Dermis blood vessel endothelial cell (primary cell): ENCODE data around the gene LDLRAD4. TPM values are rescaled to one million over a fixed set of nuclear protein-coding genes. Genes with fewer than 3 reads are reported as not detected.

Experiments used
- DNase-seq: peaks from one replicate; pipeline ENCODE4 v3.0.0; 2010
- total RNA-seq: library from RNA; depleted of rRNA; stranded (reverse); fragments of >200 nt; gene quantifications from 2 replicates; pipeline ENCODE4 v1.2.3, GENCODE V29; 2014

LDLRAD4 gene
- total RNA-seq, 1 donor from 2014 or later = 20.1 TPM

DNA sequence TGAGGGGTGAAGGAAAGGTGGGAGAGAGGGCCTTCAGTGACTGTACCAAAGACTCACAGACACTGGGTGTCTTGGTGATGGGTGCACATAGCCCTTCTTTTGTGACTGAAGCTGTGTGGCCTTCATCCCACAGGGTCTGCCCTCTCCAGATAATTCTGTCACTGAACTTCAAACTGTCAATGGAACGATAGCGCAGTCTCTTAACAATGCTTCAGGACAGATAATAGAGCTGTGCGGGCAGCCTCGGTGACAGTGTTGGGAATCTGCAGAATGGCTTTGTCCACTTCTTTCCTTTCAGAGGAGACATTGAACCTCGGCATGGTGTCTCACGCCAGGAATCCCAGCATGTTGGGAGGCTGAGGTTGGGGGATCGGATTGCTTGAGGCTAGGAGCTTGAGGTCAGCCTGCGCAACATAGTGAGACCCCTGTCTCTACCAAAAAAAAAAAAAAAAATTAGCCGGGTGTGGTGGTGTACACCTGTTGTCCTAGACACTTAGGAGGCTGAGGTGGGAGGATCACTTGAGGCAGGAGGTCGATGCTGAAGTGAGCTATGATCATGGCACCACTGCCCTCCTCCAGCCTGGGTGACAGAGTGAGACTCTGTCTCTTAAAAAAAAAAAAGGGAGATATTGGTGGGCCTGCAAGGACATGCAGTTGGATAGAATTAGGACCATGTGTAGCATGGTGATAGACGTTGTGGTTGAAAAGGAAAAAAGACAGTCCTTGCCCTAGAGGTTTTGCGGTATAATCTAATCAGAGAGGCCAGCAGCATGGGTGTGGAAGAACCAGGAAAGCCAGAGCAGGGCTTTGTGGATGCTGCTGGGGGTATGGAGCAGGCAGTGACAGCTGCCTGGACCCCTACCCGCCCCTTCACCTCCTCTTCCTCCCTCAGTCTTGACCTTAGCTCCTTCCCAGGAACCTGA, 91.4 kb downstream of the LDLRAD4 start:
- DNase-seq = no peak

DNA sequence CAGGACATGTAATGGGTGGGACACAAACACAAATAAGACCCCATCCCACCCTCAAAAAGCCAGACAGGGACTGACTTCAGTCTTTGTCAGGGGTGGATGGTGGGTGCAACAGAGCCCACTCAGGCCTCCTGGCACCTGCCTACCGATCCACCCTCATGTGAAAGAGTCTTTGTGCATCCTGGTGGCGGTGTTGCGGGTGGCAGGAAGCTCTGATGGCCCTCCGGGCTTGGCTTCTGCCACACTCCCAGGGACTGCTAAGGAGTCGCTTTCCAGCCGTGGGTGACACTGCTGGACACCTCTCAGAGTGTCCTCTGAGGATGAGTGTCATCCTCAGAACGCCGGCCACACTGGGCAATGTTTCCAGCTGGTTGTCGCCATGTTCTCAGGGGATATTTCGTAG, 92.6 kb downstream of the LDLRAD4 start:
- DNase-seq = no peak

DNA sequence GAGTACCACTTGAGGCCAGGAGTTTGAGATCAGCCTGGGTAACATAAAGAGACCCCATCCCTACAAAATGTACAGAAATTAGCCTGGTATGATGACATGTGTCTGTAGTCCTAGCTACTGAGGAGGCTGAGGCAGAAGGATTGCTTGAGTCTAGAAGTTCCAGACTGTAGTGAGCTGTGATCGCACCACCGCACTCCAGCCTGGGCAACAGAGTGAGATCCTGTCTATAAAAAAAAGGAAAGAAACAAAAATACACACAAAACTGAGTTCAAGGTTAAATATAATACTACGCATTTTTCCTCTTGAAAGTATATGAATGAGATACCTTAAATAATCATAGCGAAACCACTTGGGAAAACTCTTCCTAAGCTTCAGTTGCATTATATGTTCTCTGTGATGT, 94.0 kb downstream of the LDLRAD4 start:
- no peak for DNase-seq

DNA sequence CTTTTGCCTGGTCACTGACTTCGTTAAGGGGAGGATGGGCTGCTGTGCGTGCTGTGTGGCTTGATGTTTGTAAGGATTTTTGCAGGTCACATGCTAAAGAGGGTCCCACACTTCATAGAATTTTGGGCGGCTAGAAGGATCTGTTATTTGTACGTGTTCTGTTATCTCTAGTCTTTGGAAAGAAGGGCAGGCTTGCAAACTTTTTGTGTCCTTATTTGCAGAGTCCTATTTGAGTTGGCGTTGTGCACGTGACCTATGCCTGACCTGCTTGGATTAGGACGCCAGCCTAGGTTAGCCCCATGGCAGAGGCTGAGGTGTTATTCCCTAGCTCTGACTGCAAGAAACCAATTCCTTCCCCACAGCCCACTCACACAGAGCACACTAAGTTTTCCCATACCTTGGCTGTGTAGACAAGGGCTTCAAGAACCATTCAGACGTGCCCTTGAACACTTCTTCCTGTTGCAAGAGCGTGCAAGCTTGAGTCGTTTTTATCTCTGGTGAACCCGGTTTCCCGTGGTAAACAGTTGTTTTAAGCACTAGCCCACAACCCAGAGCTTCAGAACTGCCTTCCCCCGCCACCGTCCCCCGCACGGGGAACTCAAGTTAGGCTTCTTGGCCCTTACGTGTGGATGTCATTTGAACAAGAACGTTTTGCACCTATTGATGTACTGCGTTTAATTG, 94.6 kb downstream of the LDLRAD4 start:
- no peak for DNase-seq

GRCh38 chr18:13315000-13315399, 96.4 kb downstream of the LDLRAD4 start:
- DNase-seq = no peak

- DNase-seq = no peak
These were observed 97.5 kb downstream of the LDLRAD4 start for GRCh38 chr18:13316063-13316462.

- DNase-seq = no peak
These were observed 99.2 kb downstream of the LDLRAD4 start for GRCh38 chr18:13317801-13318200.

DNA sequence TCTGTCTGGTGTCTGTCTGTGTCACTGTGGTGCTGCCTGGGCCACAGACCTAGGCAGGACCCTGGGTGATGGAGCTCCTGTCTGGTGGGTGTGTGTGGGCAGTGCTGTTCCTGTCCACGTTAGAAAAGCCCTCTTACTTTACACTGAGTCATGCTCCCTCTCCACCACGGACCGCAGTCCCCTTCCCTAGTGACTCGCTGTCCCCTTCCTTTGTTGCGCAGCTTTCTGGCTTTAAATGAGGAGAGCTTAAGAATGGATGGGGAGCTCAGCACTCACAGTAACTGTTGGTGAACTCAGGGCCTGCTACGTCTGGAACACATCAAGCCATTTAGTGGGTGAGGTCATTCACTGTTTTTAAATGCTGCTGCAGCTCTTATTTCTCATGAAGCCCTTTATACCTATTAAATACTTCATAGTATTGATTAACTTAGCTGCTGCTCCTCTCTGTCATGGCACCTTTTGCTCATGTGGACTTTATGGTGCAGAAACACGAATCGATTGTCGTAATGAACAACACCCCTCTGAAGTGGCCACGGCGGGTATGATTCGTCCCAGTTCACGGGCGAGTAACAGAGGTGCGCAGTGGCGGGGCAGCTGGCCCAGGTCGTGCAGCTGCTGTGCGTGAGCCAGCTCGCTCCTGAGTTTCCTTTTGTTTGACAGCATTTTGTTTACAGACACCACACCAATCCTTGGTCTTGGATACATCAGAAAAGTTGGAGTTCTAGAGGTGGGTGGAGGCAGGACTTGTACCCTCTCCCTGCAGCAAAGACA, 100.4 kb downstream of the LDLRAD4 start:
- DNase-seq = no peak

- no peak for DNase-seq
These were observed 101.1 kb downstream of the LDLRAD4 start for GRCh38 chr18:13319629-13320028.

DNA sequence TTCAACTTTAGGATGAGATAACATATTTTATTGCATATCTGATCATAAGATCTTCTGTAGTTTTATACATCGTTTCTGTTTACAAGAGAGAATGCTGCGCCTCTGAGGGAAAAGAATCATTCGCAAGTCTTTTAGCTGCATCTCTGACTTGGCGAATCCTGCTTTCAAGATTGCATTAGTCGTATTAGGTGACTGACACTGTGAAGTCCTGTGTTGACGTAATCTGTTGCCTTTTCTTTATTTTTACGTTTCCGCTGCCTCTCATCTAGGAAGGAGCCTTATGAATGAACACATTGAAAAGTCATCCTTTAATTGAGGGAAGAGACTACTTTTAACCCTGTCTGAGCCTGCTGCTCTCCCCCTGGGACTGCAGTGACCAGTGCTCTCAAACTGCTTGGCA, 101.5 kb downstream of the LDLRAD4 start:
- DNase-seq = no peak

- no peak for DNase-seq
These were observed 102.4 kb downstream of the LDLRAD4 start for GRCh38 chr18:13320891-13321425.

DNA sequence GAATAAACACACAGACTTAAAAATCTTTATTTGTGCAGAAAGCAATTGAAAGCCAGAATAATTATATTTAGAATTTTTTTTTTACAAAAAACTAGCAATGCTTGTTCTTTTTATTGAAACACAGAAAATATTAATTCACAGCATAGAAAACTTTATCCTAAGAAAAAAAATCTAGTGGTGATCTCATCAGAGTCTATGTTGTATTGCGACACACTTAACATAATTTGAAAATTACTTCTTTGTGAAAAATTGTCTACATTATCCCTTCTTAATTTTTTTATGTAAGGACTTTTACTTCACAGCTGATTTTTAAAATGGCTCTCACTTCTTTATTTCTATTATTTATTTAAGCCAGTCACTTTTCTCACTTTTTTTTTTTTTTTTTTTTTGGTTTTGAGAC, 103.4 kb downstream of the LDLRAD4 start:
- DNase-seq = no peak

DNA sequence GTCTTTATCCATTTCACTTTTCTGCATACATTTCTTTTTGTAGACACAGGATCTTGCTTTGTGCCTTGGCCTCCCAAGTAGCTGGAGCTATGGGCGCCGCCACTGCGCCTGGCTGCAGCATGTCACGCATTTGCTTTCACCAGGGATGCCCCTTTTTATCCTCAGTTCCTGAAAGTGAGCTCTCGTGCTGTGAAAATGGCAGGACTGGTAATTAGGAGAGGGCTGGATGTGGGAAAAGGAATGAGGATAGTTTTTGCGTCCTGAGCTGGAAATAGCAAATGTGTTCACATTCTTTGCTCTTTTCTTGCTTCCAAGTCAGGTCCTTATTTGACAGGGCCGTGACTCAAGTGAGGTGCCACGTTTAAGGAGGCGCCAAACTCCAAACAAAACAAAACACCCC, 104.6 kb downstream of the LDLRAD4 start:
- no peak for DNase-seq

DNA sequence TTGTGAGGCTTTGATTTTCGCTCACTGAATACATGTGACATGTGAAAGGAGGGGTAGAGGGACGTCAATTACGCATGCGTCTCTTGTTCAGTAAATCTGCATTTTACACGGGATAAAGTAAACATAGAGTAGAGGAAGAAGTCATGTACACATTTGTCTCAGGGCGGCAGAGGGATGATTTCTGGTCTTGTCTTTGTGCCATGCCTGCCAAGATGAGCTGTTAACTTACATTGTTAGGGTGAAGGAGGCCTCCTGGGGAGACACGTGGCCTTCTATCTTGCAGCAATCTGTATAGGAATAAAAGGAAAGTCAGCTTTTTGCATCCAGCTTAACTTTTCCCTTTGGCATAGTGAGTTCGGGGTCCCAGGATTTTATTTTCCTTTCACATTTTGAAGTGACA, 106.3 kb downstream of the LDLRAD4 start:
- no peak for DNase-seq

GRCh38 chr18:13328213-13328612, 109.7 kb downstream of the LDLRAD4 start:
- no peak for DNase-seq

DNA sequence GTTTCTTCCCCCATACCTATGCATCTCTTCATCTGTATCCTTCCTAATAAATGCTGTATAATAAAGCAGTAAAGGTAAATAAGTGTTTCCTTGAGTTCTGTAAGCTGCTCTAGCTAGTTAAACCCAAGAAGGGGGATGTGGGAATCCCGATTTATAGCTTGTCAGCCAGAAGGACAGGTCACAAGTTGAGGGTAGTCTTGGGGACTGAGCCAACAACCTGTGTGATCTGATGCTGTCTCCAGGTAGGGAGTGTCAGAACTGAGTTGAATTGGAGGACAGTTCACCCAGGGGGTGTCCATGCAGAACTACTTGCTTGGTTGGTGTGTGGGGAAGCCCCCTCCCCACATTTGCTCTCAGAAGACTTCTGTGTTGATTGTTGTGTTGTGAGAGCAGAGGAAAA, 112.4 kb downstream of the LDLRAD4 start:
- DNase-seq = no peak

- DNase-seq = no peak
These were observed 113.3 kb downstream of the LDLRAD4 start for GRCh38 chr18:13331846-13332245.

- DNase-seq = no peak
These were observed 114.3 kb downstream of the LDLRAD4 start for GRCh38 chr18:13332874-13333273.

- no peak for DNase-seq
These were observed 117.3 kb downstream of the LDLRAD4 start for GRCh38 chr18:13335903-13336302.

DNA sequence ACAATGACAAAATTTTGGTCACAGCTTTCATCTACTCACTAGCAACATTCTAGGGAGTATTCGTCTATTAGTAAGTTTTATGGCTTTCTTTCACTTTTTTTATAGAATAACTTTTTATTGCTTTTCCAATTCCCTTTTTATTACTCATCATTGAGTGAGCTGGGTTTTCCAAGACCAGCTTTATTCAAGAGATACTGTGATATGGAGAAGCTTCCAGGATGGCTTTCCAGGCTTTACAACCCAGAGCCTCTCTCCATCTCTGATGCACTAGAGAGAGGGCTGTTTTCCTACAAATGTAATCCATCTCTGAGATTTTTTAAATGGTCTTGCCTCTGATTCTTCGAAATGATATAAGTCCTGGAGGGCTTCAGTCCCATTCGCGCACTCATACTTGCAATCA, 118.3 kb downstream of the LDLRAD4 start:
- no peak for DNase-seq

DNA sequence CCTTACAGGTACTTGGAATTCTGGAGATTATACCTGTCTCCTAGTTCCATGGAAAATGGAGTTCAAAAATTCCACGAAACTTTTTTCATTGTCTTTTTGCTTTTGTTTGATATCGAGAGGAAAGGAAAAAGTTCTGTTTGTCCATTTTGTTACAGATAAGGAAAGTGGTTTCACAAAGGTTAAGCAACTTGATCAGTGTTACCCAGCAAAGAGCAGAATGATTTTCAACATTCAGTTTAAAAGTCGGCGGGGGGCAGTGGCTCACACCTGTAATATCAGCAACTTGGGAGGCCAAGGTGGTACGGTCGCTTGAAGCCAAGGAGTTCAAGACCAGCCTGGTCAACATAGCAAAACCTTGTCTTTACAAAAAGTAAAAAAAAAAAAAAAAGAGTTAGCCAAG, 118.8 kb downstream of the LDLRAD4 start:
- no peak for DNase-seq

GRCh38 chr18:13338318-13338717, 119.8 kb downstream of the LDLRAD4 start:
- no peak for DNase-seq

- DNase-seq = no peak
These were observed 121.1 kb downstream of the LDLRAD4 start for GRCh38 chr18:13339653-13340052.
